HT-29 (cell line): ENCODE data around the gene MIER3. TPM values are rescaled to one million over a fixed set of nuclear protein-coding genes. Genes with fewer than 3 reads are reported as not detected.

Experiments used
- DNase-seq: peaks from one replicate; pipeline ENCODE4 v3.0.0-alpha.2; 2015; ENCODE audit warnings: low spot score
- total RNA-seq: library from RNA; depleted of rRNA; stranded (reverse); fragments of >200 nt; shearing (Covaris generic); gene quantifications from 2 replicates; pipeline ENCODE4 v1.2.3, GENCODE V29; 2014; rRNA removed

MIER3 gene
- total RNA-seq, 1 experiment from 2014 or later, result 15.2 TPM

DNA sequence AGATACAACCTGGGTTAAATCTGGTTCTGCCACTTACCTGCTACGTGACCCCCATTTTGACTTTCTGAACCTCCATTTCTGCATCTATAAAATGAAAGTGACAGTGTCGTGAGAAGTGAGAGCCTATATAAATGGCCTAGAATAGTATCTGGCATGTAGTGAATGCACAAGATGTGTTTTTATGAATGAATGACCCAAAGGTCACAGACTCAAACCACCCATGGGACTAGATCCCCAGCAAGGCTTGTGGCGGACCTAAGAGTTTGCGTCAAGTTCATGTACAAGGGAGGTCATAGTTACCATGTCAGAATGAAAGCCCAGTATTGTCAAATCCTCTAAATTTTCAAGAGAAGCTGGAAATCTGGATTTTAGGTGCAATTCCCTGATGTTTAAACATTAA lies 53.7 kb downstream of the MIER3 start:
- DNase-seq, result no peak

DNA sequence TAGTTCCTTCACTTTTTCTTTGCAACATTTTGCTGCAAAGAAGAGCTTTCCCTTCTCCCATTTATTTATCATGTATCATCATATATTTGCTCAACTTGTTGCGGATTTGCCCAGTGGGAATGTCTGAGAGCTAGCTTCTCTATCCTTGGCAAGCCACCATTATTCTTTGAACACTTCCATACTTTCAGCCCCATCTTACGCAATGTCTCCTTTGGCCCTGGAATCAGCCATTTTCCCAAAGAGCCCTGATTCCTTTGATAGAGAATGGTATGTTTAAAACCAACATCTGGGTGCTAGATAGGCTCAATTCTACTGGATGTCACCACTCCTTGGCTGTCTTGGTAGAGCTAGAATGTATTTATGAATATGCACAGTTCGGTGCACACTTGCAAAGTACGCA lies 55.2 kb downstream of the MIER3 start:
- DNase-seq, result no peak

DNA sequence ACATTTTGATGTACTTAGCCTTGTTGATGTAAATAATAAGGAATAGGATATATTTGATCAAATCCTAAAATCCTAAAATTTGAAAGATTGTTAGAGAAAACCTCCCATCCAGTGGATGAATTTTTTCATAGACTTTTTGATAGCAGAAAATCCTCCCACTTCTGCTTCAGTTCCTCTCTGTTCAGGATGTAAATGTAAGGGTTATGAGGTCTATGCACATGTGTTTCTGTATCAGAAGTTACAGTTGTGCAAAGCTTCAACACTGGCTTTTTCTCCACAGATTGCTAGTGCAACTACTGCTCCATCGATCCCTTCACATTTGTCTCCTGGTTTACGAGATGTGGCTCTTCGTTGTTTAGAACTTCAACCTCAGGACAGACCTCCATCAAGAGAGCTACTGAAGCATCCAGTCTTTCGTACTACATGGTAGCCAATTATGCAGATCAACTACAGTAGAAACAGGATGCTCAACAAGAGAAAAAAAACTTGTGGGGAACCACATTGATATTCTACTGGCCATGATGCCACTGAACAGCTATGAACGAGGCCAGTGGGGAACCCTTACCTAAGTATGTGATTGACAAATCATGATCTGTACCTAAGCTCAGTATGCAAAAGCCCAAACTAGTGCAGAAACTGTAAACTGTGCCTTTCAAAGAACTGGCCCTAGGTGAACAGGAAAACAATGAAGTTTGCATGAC lies 58.5 kb downstream of the MIER3 start:
- no peak for DNase-seq

- no peak for DNase-seq
These were observed 70.4 kb downstream of the MIER3 start for GRCh38 chr5:56881571-56881970.

- DNase-seq, result no peak
These were observed 75.6 kb downstream of the MIER3 start for GRCh38 chr5:56876327-56876726.

DNA sequence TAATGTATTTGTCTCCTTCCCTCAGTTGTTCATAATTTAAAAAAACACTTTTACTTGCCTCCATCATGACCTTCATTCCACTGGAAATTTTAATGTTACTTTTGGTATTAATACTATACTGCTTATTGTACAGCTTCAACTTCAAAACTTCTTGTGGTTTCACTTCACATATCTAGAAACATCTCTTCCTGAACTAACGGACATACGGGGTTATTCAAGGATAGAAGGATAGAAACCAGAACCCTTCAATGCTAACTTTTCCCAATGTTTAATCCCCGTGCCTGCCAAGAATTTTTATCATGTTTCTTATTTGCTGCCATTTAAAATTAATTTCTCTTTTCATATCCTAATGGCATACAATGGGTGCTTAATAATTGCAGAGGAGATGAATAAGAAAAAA lies 78.9 kb downstream of the MIER3 start:
- DNase-seq, result no peak

DNA sequence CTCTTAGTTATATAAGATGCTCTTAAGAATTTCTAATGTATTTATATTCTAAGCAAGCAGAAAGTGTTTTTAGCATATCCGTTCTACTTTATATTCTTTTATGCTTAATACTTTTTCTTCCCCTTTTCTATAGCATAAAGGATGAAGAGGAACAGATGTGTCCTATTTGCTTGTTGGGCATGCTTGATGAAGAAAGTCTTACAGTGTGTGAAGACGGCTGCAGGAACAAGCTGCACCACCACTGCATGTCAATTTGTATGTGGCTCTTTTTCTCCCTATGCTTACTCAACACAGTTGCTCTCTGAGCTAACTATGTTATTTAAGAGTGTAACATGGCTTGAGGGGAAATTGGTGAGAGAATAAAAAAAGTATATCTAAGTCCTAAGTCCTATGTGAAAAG lies 80.1 kb downstream of the MIER3 start:
- no peak for DNase-seq

Other genes with a start within 250 kb of the MIER3 start
- 17.7 and 18.4 TPM in 2 replicates for gene MAP3K1, start 136.6 kb downstream of the MIER3 start, total RNA-seq
- gene SETD9, start 42.5 kb downstream of the MIER3 start, total RNA-seq, result 6.9 and 7.0 TPM in 2 replicates
- gene GPBP1, start 221.9 kb upstream of the MIER3 start, total RNA-seq, result 28.9 and 29.3 TPM in 2 replicates